ENCODE data around the gene VAMP4. TPM values are rescaled to one million over a fixed set of nuclear protein-coding genes. Genes with fewer than 3 reads are reported as not detected.
"Not testable (repeated sequence)": the region's sequence is repeated elsewhere in the genome, so short reads cannot be mapped to it uniquely, and the experiment has no call there.

Gene VAMP4
- total RNA-seq, 1 donor from 2014 or later, result 19.7 TPM

DNA sequence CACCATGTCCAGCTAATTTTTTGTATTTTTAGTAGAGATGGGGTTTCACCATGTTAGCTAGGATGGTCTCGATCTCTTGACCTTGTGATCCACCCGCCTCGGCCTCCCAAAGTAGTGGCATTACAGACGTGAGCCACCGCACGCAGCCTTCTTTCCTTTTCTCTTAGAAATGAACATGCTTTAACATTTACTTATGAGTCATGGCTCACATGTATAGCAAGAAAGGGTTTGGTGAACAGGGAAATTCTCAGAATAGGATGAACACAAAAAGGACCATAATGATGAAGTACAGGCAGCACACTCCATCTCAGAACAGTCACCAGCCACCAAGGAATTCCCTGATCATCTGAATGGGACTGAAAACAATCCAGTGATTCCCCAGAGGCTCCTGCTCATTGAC, 9.4 kb upstream of the VAMP4 start:
- DNase-seq (ENCODE audit: low spot score), result no peak

DNA sequence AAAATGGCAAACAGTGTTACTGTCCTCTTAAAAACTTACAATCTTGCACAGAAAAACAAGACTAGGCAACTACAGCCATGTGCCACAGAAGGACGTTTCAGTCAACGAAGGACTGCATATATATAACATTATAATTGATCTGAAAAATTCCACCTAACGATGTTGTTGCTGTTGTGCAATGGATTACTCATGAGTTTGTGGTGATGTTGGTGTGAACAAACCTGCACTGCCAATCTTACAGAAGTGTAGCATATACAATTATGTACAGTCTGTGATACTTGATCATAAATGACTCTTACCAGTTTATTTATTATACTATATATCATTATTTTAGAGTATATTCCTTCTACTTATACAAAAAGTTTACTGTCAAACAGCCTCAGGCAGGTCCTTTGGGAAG, 6.8 kb upstream of the VAMP4 start:
- DNase-seq (ENCODE audit: low spot score), result no peak

DNA sequence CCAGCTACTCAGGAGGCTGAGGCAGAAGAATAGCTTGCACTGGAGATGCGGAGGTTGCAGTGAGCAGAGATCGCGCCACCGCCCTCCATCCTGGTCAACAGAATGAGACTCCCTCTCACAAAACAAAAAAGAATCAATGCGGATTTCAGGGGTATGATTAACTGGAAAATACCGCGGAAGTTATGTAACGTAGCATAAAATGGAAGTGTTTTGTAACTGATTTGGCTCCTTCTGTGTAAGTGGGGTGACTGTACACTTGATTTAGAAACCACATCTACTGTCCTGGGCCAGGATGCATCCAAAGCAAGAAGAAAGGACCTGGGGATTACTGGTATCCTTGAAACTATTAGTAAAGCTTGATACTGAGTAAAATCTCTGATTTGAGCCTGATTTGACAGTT, 3.1 kb upstream of the VAMP4 start:
- no peak for DNase-seq (ENCODE audit: low spot score)

DNA sequence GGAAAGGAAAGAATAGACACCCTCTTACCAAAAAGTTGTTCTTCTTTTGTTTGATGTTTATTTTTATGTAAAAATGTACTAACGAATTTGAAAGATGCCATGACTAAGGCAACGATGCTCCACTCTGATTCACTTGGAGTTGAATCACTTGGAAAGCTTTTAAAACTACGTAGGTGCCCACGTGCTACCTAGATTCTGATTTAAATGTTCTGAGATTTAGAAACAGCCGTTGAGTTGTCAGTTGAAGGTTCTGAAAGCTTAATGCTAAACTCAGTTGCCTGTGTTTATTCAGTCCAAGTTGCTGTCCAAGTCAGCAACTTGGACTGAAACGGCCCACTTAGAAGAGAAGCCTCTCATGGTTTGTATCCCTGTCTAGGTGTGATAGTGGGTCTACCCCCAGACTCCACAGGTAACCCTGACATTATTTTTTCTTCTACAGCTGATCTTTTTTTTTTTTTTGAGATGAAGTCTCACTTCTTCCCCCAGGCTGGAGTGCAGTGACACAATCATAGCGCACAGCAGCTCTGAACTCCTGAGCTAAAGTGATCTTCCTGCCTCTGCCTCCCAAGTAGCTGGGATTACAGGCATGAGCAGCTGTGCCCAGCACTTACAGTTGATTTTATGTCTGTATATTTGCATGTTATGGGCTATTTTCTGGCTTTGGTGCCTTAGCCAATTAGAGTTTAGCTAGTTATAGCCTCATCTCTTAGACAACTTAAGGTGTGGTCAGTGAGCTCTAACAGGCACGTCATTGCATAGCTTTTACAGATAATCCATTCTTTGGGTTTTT, 1.4 kb upstream of the VAMP4 start:
- DNase-seq (ENCODE audit: low spot score), result peak; percentile 65

DNA sequence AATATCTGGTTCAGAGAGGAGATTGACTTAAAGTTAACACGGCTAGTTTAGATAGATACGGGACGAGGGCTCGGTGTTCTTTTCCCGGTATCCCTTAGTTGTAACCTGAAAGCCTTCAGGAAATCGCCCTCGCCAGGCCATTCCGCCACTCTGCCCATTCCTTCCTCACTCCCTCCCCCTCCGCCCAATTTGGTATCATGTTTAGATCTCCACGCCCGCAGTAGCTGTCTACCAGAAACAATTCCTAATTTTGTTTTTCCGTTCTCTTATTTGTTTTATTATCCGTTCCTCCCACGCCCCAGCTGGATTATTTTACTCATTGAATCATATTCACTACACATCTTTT, 685 bp upstream of the VAMP4 start:
- DNase-seq (ENCODE audit: low spot score), result peak; percentile 68

DNA sequence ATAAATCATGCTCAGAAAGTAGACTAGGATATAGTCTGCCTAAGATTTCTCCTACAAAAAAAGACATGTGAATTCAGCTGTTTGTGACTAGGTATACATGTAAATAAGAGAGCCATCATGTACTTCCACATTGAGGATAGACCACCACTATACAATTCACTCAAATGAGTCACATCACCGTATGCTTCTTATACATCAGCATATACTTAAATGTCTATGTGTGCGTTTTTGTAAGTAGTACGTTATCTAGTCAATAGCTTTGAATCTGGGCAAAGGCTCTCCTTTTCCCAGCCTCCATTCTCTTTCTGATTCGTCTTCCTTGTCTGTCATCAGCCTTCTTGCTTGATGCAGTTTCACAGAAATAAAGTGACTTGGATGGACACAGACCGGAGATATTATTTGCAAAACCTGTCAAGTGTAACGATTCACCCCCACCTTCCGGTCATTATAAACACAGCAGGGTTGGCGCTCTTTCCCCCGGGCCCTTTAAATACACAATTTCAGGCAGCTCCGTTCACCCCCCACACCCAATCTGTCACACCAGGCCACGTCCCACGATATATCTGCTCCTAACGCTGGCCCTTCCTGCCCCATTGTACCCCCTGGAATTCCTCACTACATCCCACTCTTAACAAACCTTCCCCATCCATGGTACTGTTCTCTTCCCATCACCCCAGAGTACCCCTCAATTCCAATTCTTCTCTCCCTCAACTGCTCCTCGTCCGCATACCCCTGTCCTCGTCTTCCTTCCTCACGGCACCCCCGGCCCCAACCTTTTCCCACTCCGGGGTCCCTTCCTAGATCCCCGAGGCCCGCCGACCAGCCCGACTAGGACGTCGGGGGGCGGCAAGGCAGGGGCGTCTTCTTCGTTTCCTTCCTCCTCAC, 636 bp downstream of the VAMP4 start:
- DNase-seq (ENCODE audit: low spot score), result peak; percentile 45

DNA sequence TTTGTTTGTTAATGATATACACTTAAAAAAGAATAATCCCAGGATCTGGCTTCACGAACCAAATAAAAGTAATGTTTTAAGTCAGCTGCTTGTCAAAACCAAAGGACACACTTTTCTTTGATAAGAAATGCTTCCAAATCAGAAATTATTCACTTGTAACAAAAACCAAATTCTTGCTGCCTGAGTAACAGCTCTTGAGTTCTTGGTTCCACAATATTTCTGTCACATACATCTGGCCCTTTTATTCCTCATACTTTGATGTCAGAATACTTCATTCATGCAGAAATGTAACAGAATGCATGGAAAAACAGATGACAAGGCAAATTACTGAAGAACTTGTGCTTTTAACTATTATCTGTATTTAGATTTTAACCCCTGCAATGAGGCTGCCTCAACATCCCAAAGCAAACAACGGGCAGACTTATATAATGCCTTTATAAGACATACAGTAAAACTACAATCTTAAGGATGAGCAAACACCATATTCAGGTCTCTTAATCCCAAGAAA, 1.5 kb downstream of the VAMP4 start:
- no peak for DNase-seq (ENCODE audit: low spot score)

DNA sequence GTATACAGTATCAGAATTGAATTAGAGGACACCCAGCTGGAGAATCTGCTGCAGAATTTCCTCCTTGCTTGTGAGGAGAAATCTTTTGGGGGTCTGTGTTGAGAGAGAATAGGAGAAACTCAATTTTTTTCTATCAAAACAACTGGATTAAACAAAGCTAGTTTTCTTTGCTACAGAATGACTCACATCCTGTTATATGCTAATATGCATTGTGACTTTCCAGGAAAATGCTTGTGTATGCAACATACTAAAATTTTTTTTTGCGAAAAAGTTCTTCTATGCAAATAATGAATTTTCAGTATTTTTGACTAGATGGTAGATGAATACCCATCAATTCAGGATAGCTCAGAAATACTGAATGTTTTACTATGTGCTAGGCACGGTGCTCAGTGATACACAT, 2.2 kb downstream of the VAMP4 start:
- no peak for DNase-seq (ENCODE audit: low spot score)

DNA sequence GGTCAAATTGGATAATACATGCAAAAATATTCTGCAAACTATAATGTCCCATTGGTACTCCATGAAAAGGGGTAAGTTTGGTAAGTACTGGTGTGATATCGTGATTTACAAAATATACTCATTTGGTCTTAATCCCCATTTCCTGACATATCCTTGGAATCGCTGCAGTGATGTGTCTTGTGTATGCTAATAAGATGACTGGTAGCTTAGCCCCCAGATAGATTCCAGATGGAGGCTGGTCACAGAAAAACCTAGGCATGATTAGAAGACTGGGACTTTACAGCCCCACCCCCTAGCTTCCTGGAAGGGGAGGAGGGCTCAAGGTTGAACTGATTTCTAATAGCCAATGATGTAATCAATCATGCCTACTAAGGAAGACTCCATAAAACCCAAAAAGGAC, 3.0 kb downstream of the VAMP4 start:
- DNase-seq (ENCODE audit: low spot score), result no peak

DNA sequence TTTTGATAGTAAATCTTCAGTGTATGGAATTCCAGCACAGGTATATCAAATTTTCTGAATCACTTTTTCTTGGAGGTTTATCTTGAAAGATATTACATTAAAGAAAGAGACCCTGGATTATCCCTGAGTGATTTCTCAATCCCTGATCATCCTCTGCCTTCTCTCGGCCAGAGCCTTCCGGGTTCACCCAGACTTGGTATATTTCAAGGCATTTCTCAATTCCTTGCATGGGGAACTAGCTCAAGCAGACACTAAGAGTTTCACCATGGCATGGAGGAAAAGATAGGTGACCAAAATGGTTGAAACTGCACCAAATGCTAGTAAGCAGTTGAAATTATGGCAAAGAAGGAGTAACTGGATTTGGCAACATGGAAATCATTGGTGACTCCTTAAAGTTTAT, 5.7 kb downstream of the VAMP4 start:
- no peak for DNase-seq (ENCODE audit: low spot score)

DNA sequence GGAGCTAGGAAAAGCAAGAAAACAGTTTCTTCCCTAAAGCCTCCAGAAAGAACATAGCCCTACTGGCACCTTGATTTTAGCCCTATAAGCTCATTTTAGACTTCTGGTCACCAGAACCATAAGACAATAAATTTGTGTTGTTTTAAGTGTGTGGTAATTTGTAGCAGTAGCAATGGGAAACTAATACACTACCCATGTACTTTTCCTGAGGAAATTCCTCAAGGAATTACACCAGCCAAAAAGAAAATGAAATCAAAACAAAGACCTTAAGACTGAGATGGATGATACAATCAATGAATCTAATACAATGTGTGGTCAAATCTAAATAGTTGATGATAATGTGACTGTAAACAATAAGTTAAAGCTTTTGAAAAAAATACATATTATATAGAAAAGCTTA, 11.8 kb downstream of the VAMP4 start:
- DNase-seq (ENCODE audit: low spot score), result no peak

DNA sequence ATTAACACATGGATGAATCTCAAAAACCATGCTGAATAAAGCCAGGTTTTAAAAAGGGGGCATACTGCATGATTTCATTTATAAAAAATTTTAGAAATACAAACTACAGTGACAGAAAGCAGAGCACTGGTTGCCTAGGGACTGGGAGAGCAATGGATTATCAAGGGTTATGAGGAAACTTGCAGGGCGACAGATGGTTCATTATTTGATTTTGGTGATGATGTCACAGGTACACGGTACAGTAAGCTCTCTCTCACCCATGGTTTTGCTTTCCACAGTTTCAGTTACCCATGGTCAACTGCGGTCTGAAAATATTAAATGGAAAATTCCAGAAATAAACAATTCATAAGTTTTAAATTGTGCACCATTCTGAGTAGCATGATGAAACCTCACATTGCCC, 14.1 kb downstream of the VAMP4 start:
- DNase-seq (ENCODE audit: low spot score), result no peak

DNA sequence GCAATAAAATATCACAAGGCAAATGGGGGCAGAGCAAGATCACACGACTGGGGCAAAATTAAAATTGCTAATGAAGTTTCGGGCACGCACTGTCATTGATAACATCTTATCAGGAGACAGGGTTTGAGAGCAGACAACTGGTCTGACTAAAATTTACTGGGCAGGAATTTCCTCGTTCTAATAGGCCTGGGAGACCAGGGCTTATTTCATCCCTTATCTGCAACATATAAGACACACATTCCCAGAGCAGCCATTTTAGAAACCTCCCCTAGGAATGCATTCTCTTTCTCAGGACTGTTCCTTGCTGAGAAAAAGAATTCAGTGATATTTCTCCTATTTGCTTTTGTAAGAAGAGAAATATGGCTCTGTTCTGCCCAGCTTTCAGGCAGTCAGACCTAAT, 18.7 kb downstream of the VAMP4 start:
- DNase-seq (ENCODE audit: low spot score), result not testable (repeated sequence)

DNA sequence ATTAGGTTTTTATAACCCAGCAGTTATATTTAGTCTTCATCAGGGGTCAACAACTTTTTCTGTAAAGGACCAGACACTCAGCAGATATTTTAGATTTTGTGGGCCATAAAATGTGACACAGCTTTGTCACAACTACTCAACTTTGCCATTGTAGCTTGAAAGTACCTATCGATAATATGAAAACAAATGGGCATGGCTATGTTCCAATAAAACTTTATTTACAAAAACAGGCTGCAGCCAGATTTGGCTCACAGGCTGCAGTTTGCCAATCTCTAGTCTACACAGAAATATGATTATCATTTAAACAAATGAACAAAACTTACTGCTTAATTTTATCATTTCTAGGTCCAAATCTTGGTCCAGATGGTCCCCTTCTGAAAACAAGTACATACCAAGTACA, 23.0 kb downstream of the VAMP4 start:
- DNase-seq (ENCODE audit: low spot score), result no peak

DNA sequence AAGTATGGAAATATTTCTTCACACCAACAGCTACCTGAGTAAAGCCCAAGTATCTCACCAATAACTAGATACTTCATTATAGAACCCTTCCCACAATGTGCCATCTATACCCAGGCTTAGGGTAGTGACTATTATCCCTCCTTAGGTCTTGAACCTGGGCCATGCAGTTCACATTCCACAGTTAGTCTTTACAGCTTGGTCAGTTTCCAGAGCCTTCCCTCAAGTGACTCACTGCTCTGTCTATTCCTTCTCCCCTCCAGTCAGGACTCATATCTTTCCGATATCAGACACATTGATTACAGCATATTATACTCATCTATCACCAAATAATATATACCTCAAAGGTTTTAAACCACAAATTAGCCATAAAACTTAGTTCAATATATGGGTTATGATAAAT, 23.6 kb downstream of the VAMP4 start:
- DNase-seq (ENCODE audit: low spot score), result no peak

DNA sequence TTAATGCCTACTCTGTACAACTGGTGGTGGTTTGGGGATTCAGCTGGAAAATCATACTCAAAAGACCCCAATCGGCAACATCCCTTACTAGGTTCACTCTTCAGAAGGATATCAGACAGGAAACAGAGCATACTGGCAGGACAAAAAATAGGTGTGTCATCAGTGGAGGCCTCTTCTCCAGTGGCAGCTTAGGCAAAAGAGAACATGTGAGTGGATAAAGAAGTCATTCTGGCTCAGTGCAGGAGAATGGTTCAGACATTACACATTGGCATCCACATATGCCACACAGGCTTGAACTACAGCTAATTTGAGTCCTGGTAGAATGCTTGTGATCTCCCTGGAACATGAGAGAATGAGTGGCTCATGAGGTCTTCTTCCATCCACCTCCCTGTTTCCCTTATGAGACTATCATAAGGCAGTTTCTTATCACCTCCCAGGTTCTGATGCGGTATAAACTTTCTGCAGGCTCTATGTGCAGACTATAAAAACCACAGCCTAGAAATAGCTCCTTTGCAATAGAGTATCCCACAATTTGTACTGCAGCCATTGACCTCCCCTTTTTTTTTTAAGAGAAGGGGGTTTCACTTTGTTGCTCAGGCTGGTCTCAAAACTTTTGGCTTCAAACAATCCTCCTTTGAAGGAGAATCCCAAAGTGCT, 24.7 kb downstream of the VAMP4 start:
- no peak for DNase-seq (ENCODE audit: low spot score)

DNA sequence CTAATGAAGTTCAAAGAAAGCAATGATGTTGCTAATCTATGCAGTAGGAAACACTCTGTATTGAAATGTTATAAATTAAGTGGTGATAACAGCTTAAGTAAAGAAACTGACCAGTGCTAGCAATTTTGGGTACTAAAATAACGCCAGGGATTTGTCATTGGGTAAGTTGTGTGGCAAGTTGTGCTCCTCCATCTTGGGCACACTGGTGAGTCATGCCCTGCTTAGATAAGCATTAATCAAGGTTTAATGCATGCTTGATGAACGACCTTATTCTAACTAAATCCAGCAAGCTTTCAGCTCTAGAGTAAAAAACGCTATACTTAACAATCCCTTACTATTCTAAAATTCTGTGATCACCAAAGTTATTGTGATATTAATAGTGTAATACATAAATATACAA, 25.2 kb downstream of the VAMP4 start:
- DNase-seq (ENCODE audit: low spot score), result no peak

DNA sequence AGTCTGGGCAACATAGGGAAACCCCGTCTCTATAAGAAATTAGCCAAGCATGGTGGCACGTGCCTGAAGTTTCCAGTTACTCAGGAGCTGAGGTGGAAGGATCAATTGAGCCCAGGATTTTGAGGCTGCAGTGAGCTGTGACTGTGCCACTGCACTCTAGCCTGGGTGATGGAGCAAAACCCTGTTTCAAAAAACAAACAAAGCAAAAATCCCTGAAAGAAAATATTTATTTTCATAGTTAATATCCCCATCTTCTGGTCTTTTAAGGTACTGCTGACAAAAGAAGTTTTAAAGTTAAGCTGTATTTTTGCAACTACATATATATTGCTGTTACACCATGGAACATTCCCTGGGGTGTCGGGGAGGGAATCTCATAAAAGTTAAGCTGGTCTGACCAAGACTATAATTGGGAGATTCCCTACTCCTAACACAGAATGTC, 26.0 kb downstream of the VAMP4 start:
- DNase-seq (ENCODE audit: low spot score), result peak; percentile 35

DNA sequence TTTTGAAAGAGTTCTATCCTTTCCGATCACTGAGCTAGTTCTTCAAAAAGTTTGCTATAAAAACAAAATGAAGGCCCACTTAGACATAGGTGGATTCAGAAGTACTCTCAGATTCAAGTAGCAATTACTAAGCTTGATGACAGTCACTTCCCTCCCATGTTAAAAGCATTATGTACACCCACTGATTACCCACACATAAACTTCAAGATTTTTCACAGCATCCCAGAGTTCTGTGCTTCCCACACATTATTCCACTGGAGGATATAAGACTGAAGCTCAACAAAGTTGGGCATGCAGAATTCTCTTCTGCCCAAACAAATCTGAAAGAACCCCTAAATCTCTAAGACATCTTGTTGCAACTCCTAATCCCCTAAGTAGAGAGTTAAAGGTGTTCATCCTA, 29.5 kb downstream of the VAMP4 start:
- DNase-seq (ENCODE audit: low spot score), result no peak

DNA sequence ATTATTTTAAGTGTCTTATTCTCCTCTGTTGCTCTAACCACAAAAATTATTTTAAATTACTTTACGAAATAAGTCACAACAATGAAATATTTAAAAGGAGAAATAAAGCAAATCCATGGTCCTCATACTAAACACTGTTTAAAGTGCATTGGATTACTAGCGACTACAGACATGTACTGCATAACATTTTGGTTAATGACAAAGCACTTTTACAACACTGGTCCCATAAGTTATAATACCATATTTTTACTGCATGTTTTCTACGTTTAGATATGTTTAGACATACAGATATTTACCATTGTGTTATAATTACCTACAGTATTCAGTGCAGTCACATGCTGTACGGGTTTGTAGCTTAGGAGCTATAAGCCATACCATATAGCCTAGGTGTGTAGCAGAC, 30.2 kb downstream of the VAMP4 start:
- DNase-seq (ENCODE audit: low spot score), result no peak

DNA sequence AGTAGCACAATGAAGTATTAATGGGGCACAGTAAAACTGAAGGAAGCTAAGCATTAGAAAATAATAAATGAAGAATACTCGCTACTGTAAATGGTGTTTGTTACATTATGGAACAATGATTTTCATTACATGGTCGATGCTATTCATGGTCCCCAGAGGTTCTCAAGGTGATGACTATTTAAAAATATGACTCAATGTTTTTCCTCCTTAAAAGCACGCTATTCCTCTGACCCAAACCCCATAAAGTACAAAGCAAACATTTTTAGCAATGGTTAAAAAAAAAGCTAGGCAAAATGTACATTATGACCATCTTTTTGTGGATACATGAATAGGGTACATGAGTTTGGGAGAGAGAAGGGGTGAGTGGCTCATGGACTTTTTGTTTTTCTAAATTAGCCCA, 34.3 kb downstream of the VAMP4 start:
- no peak for DNase-seq (ENCODE audit: low spot score)

DNA sequence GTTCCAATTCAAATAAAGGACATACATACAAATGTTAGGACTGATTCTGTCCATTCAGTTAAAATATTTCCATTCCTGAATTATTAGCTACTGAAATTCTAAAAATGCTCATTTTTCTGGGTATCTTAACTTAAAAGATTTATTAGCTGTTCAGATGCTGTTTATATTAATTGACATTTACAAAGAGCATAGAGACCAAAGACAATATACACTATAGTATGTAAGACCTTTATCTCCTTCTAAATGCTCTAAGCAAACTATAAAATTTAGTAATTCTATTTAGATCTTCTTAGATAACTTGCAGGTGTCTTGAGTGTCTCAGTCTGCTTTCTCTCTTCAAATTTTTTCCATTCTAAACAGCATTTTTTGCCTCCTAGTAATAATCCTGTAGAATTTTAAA, 39.3 kb downstream of the VAMP4 start:
- DNase-seq (ENCODE audit: low spot score), result no peak
